C1 segment of cervical spinal cord (tissue), 14 donors: Measurements from ENCODE around the gene TECR.
A peak's percentile ranks its signal among the peaks of the same experiment; 100 is the strongest.

ENCODE experiments used
- DNase-seq, 14 donors: peaks; one replicate each; lab custom pipeline; 2025; lab: John Stamatoyannopoulos, UW

TECR gene

DNA sequence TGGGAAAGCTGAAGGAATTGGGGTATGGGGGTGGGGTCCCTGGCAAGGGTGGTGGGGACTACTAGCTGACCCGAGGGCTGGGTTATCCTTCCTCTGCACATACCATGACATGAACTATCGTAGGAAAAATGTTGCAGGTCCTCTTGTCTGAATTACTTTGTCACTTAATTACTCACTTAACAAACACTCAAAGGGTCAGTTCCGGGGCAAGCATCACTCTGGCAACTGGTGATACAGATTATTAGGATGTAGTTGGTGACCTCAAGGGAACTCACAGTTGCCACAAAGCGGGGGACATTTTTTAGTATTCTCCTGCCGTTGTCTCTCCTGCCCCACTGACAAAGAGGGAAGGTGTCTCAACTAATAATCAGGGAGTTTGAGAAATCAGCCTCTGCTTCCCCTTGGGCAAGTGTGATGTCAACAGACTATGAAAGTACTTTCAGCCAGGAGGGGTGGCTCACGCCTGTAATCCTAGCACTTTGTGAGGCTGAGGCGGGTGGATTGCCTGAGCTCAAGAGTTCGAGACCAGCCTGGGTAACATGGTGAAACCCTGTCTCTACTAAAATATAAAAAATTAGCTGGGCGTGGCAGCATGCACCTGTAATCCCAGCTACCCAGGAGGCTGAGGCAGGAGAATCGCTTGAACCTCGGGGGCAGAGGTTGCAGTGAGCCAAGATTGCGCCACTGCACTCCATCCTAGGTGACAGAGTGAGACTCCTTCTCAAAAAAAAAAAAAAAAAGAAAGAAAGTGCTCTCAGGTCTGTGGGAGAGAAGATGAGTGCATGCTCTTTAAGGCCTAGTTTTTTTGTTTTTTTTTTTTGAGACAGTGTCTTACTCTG lies 21.5 kb upstream of the TECR start:
- DNase-seq: no peak

- no peak for DNase-seq
Observed at GRCh38 chr19:14510311-14511228, 18.8 kb upstream of the TECR start.

DNA sequence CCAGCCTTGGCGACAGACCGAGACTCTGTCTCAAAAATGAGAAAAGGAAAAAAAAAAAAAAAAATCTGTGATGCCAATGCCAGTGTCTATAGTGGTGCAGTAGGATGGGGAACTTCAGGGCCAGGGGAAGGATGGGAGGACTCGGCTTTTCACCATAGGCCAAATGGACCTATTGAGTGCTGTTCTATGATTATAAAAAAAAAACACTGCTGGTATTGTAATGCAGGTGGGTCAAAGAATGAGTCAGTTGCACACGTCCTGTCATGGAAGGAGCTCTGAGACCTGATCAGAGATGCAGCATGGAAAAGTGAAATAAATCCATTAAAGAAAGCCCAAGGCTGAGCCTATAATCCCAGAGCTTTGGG lies 18.2 kb upstream of the TECR start:
- DNase-seq: no peak

DNA sequence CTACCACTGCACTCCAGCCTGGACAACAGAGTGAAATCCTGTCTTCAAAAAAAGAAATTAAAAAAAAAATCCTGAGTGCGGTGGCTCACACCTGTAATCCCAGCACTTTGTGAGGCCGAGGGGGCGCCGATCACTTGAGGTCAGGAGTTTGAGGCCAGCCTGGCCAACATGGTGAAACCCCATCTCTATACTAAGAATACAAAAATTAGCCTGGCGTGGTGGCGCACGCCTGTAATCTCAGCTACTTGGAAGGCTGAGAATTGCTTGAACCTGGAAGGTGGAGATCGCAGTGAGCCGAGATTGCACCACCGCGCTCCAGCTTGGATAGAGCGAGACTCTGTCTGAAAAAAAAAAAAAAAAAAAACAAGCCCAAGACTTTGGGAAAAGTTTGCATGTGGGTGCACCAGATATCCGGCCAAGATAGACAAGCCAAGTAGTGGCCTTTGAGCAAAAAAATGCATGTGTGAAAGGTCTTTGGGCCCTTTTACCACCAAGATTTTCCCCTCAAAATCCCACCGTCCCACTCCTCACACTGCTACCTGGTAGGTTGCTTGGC lies 16.9 kb upstream of the TECR start:
- no peak for DNase-seq

GRCh38 chr19:14514215-14514863 lies 15.1 kb upstream of the TECR start:
- DNase-seq: peak in 4 of 14 donors; percentile 24 to 57 (median 44)

- peak in 5 of 14 donors; percentile 12 to 67 (median 37) for DNase-seq
Observed at GRCh38 chr19:14515501-14516047, 13.8 kb upstream of the TECR start.

DNA sequence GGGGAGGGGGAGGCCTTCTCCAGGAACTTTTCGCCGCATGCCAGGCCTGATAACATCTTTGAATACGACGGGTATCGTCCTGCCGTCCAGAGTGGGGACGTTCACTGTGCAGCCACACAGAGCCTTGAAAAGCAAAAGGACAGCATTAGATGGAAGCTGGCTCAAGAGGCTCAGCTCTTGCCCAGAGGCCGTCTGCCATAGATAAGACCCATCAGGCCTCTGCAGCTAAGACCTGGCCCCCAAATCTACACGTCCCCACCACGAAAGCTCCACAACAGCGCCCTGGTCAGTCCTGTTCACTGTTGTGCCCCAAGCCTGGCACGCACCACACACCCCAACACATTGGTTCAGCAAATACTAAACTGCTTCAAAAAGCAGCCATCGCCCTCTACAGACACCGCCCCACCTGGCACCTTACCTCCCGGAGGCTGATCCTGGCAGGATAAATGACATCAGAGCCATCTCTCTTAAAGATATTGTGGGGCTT lies 13.3 kb upstream of the TECR start:
- DNase-seq: peak in 5 of 14 donors; percentile 30 to 71 (median 42)

DNA sequence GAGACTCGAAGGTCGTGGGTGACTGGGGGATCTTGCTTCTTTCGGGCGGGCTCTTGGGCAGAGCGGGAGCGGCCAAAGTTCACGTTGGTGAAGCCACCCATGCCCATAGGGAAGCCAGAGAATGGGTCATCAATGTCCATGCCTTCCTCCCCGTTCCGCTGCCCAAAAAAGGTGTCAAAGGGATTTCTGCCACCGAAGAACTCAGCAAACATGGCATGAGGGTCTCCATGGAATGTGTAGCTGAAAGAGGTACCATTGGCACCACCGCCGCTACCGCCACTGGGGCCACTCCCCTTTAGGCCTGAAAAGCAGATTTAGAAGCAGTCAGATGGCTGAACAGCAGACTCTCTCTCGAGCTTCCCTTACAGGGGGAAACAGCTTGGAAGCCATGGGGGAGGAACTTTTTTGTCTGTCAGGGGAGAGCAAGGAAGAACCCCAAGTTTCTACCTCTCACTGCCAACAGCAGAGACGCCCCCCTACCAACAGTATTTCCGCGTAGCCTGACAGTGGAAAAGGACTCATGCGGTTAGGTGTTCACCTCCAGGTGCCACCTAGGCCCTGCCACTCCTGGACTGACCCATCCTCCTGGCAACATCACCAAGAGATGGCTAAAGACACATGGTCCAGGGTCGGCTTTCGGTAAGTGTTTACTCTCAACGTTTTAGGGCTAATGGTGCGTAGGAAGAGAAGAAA lies 12.5 kb upstream of the TECR start:
- DNase-seq: peak in 9 of 14 donors; percentile 19 to 66 (median 46)

- DNase-seq: peak in 3 of 14 donors; percentile 49 to 71 (median 68)
Observed at GRCh38 chr19:14517446-14517839, 12.0 kb upstream of the TECR start.

DNA sequence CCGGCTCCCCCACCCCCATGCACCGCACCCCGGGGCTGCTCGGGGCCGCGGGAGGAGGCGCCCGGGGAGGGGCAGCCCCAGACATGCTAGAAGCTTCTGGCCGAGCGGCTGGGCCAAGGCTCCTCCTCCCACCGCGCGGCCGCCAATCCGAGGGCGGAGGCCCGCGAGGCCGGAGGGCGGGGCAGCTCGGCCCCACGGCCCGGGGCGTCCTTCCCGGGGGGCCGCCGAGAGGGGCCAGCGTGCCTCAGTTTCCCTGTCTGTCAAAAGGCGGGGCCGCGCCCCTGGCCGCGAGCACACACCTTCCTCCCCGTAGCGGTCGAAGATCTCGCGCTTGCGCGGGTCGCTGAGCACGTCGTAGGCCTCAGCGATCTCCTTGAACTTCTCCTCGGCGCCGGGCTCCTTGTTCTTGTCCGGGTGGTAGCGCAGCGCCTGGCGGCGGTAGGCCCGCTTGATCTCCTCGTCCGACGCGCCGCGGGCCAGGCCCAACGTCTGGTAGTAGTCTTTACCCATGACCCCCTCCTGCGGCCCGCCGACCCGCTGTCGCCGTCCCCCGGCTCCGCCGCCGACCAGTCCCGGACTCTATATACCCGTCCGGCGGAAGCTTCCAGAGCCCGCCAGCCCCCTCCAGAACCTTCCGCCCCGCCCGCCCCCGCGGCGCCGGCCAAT lies 11.4 kb upstream of the TECR start, which contains the start of gene DNAJB1:
DNAJB1 (minus strand) TSS at position 558 of the 666 bp plus-strand sequence; CDS start at position 510, 48 bp downstream.
- DNase-seq: peak in 13 of 14 donors; percentile 23 to 98 (median 87)

GRCh38 chr19:14519245-14519859 lies 10.0 kb upstream of the TECR start:
- DNase-seq: no peak

GRCh38 chr19:14519860-14520407 lies 9.5 kb upstream of the TECR start:
- DNase-seq: peak in 6 of 14 donors; percentile 13 to 77 (median 34)

GRCh38 chr19:14520543-14520942 lies 8.9 kb upstream of the TECR start:
- no peak for DNase-seq

DNA sequence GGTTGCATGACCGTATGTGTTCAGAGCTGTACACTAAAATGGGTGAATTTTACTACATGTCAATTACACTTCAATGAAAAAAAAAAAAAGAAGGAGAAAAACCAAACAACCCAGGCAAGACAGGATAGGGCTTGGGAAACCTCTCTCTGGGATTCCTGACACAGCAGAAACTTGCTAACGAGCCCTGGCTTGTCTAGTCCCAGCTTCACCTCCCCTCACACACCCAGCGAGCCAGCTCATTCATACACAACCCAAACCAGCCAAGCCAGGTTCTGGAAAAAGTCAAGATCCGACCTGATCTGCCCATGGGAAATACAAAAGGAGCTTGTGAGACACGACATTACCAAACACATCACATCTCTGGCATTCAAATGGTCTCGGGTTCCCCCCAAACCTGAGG lies 3.7 kb upstream of the TECR start:
- DNase-seq: peak in 1 of 14 donors; percentile 11

DNA sequence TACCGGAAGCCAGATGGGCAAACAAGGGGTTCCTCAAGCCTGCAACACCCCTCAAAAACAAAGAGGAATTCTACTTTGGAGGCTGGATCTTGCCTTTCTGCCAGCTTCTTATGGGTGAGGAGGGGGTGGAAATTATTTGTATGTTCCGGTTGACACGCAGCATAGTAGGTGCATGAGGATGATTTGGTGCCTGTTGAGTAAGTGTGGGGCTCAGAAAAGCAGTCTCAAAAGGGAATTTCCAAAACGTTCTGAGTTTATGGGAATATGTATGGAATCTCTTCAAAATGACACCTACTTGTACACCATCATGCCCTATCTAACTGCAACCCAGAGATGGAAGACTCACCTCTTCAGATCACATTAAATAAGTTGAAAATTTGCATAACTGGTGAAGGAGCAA lies 3.0 kb upstream of the TECR start:
- no peak for DNase-seq

- no peak for DNase-seq
Observed at GRCh38 chr19:14528419-14529253, 758 bp upstream of the TECR start.

DNA sequence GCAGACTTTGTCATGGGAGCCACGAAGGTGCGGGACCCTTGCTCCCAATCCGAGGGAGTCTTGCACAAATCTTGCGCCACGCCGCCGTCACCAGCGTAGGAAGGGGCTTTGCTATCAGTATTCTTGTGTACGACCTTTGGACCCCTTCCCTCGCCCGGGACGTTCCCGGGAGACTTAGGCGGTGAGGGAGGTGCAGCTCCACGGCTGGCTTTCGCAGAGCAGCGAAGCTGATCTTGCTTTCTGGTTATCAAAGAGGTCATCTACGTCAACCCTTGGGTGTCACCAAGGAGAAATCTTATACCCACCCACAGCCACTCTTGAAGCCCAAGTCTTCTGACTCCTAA lies 583 bp downstream of the TECR start:
- DNase-seq: peak in 6 of 14 donors; percentile 54 to 80 (median 74)

- no peak for DNase-seq
Observed at GRCh38 chr19:14530506-14530905, 1.1 kb downstream of the TECR start.
